Stimulated activated naive B cell treated with anti-CD40 and anti-IgM and Interleukin-4, amounts not matched to agents 10 μg/mL and 1 μg/mL and 100 μg/mL, for 72 hours (primary cell): ENCODE data around the gene ZCCHC18.

ENCODE experiments used
- ATAC-seq, 2 donors: fragments of 150-1000 bp; cut with Tn5 transposase; replicated peaks; 2 replicates each; pipeline ENCODE4 v1.10.0; 2021; ENCODE audit warnings: moderate library complexity in 1 of 2
- DNase-seq: peaks from one replicate; pipeline ENCODE4 v3.0.0; 2021
- H3K27ac Mint-ChIP-seq: one replicate; pipeline ENCODE4 v1.8.0; 2022; ENCODE audit warnings: mild to moderate bottlenecking, mixed read lengths
- H3K27me3 Mint-ChIP-seq, 2 donors: one replicate each; pipeline ENCODE4 v1.8.0; 2022; ENCODE audit warnings: mixed read lengths in 2 of 2
- H3K36me3 Mint-ChIP-seq, 2 donors: one replicate each; pipeline ENCODE4 v1.8.0; 2022; ENCODE audit warnings: mixed read lengths in 2 of 2, mild to moderate bottlenecking in 1 of 2
- H3K4me1 Mint-ChIP-seq, 2 donors: one replicate each; pipeline ENCODE4 v1.8.0; 2022; ENCODE audit warnings: mixed read lengths in 2 of 2, mild to moderate bottlenecking in 1 of 2
- H3K4me3 Mint-ChIP-seq, 2 donors: one replicate each; pipeline ENCODE4 v1.8.0; 2022; ENCODE audit warnings: mild to moderate bottlenecking in 2 of 2, mixed read lengths in 2 of 2, moderate library complexity in 1 of 2
- H3K9me3 Mint-ChIP-seq, 2 donors: one replicate each; pipeline ENCODE4 v1.8.0; 2022; ENCODE audit warnings: mixed read lengths in 2 of 2, mild to moderate bottlenecking in 1 of 2

ZCCHC18 gene

DNA sequence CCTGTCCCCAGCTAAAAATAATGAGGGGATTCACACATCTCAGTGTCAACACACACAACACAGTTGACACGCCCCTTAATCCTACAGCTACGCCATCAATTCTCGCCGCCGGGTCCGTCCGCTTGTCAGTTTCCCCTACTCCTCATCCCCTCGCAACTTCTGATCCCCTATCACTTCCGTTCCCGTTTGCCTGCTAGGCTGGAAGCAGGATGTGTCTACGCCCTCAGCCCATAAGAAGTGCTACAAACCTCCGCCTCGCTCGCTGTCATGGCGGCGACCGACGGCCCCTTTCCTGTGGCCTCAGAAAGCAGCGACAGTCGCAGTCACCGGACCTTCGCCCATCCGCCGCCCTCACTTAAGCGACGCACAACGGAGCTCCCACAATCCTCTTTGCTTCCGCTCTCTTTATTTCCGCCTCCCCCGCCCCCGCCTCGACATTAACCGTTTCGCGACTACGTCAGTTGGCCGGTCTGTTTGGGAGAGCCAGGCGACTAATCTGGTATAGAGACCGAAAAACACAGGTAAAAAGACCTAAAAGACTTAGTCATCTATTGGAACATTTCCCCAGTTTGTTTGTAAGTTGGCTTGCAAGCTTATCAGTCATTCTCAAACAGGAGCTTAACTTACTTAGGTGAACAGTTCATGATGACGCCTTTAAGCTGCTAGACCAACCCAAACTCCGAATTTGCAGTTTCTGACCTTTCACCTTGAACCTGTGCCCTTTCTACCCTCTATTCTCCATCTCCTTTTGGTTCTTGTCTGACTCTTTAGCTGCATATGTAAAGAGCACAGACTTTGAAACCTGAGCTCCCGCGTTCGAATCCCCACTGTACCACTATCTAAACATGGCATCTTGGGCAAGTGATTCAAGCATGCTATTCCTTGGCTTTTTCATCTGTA lies 44.6 kb downstream of the ZCCHC18 start, which contains the start of gene SLC25A53:
SLC25A53 (minus strand) TSS at position 380 of the 900 bp plus-strand sequence. CDS start 51,752 bp downstream, outside the sequence.
- H3K36me3 Mint-ChIP-seq, result no peaks in the 10 kb centered on the region
- peak; percentile 80 for DNase-seq
- no peaks in the 10 kb centered on the region for H3K9me3 Mint-ChIP-seq
- ATAC-seq, result peak; percentile 92
- H3K4me1 Mint-ChIP-seq, result peaks cover 2 to 10% of the 10 kb centered on the region in 2 donors
- no peaks in the 10 kb centered on the region for H3K27me3 Mint-ChIP-seq
- peak within 1 kb of the TSS; percentile 99 for H3K27ac Mint-ChIP-seq
- H3K4me3 Mint-ChIP-seq, result peak within 1 kb of the TSS; percentile 94
